AG04449 (cell line): ENCODE results near the gene SELENOW.
A peak's percentile ranks its signal among the peaks of the same experiment; 100 is the strongest.
"Not testable (repeated sequence)": the region's sequence is repeated elsewhere in the genome, so short reads cannot be mapped to it uniquely, and the experiment has no call there.

Experiments used
- CTCF ChIA-PET: fragments of 350-600 bp; formaldehyde crosslinking; extraction: SDS; loops from one replicate; lab custom pipeline; 2021; ENCODE audit warnings: antibody characterized with exemption; lab: Yijun Ruan, JAX
- POLR2A ChIA-PET: fragments of 400-600, 350-600 bp; formaldehyde crosslinking; extraction: SDS; loops from one replicate; lab custom pipeline; 2020; ENCODE audit warnings: antibody characterized with exemption, inconsistent platforms; lab: Yijun Ruan, JAX
- DNase-seq: peaks from one replicate; pipeline ENCODE4 v3.0.0-alpha.2; 2010; ENCODE audit warnings: low read depth, low spot score
- H3K4me3 ChIP-seq: 2 replicates; pipeline ENCODE4 v1.5.1; 2011; ENCODE audit warnings: low read depth, mild to moderate bottlenecking, control low read depth, low read length
- TF ChIP-seq, protein P1 (sequence below): IDR thresholded peaks from one replicate; pipeline ENCODE4 v1.5.1; 2011; ENCODE audit warnings: mild to moderate bottlenecking, moderate library complexity, low read length, control low read depth, inconsistent platforms; ENCODE audit not compliant: insufficient read depth; ENCODE audit errors: missing control alignments

SELENOW gene

DNA sequence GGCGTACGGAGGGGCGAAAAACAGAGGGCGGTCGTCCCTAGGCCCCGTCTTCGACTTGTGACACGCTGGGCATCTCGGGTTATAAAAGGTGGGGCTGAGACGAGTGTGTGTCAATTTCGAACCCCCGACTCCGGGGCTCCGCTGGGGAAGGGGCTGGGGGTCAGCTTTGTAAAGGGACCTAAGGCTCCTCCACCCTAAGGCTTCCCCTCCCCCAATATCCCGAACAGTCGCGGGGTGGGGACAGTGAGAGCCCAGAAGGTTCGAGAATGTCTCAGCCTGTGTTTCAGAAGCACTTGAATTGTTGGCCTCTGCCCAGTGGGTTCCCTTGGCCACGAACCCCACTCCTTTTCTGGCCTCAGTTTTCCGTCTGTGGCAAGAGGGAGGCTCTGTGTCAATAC lies 450 bp downstream of the SELENOW start:
- DNase-seq = no peak
- H3K4me3 ChIP-seq = peak overlapping the region; percentile 96
- TF ChIP-seq, protein P1, sequence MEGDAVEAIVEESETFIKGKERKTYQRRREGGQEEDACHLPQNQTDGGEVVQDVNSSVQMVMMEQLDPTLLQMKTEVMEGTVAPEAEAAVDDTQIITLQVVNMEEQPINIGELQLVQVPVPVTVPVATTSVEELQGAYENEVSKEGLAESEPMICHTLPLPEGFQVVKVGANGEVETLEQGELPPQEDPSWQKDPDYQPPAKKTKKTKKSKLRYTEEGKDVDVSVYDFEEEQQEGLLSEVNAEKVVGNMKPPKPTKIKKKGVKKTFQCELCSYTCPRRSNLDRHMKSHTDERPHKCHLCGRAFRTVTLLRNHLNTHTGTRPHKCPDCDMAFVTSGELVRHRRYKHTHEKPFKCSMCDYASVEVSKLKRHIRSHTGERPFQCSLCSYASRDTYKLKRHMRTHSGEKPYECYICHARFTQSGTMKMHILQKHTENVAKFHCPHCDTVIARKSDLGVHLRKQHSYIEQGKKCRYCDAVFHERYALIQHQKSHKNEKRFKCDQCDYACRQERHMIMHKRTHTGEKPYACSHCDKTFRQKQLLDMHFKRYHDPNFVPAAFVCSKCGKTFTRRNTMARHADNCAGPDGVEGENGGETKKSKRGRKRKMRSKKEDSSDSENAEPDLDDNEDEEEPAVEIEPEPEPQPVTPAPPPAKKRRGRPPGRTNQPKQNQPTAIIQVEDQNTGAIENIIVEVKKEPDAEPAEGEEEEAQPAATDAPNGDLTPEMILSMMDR = no peak
- POLR2A ChIA-PET = no interaction called here
- CTCF ChIA-PET = interaction anchor here (0.9 to 9.6 kb wide), 3 partner anchors 11 to 71 kb away, joined by 3 to 63 read pairs (median 4); no protein-coding TSS in a partner anchor

DNA sequence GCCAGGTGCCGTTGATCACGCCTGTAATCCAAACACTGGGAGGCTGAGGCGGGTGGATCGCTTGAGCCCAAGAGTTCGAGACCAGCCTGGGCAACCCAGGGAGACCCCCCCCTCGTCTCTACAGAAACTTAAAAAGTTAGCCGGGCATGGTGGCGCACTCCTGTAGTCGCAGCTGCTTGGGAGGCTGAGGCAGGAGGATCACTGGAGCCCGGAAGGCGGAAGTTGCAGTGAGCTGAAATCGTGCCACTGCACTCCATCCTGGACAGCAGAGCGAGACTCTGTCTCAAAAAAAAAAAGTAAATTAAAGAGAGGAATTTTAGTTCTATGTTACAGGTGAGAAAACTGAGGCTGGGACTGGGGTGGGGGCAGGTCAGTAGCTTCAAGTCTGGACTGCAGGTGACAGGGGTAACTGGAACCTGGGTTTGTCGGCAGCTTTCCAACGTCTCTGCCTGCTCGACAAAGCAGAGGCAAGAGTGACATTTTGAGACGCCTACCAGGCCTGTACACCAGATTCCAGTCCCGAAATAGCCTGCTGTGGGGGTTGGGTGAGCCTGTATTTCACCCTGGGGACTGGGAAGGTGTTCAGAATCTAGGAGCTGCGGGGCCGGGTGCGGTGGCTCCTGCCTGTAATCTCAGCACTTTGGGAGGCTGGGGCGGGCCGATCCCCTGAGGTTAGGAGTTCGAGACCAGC lies 1.2 kb downstream of the SELENOW start:
- peak overlapping the region; percentile 96 for H3K4me3 ChIP-seq
- ChIA-PET CTCF (interaction anchor here (0.9 to 9.6 kb wide), 5 partner anchors 11 to 72 kb away, joined by 3 to 63 read pairs (median 10); no protein-coding TSS in a partner anchor), POLR2A (interaction anchor here (0.9 to 1.1 kb wide), 2 partner anchors 10 to 14 kb away, joined by 3 to 4 read pairs; no protein-coding TSS in a partner anchor)
- TF ChIP-seq, protein P1 = no peak
- no peak for DNase-seq

DNA sequence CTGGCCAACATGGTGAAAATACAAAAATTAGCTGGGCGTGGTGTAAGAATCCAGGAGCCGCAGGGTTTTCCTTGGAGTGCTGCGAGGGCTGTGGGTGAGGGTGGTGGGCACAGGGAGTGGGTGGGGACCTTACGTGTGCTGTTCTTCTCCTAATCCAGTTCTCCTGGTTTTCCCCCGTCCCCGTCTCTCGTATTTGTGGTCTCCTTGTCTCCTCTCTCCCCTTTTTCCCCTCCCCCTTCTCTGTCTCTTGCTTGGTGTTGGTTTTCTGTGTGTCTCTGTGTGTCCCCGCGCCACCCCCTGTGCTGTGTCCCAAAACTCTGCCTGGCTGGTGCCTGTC lies 1.7 kb downstream of the SELENOW start:
- peak overlapping the region; percentile 96 for H3K4me3 ChIP-seq
- ChIA-PET CTCF (interaction anchor here (0.9 to 9.6 kb wide), 5 partner anchors 10 to 73 kb away, joined by 3 to 63 read pairs (median 10); no protein-coding TSS in a partner anchor), POLR2A (interaction anchor here (0.9 to 1.1 kb wide), 2 partner anchors 9 to 14 kb away, joined by 3 to 4 read pairs; no protein-coding TSS in a partner anchor)
- DNase-seq = no peak
- TF ChIP-seq, protein P1 = no peak

DNA sequence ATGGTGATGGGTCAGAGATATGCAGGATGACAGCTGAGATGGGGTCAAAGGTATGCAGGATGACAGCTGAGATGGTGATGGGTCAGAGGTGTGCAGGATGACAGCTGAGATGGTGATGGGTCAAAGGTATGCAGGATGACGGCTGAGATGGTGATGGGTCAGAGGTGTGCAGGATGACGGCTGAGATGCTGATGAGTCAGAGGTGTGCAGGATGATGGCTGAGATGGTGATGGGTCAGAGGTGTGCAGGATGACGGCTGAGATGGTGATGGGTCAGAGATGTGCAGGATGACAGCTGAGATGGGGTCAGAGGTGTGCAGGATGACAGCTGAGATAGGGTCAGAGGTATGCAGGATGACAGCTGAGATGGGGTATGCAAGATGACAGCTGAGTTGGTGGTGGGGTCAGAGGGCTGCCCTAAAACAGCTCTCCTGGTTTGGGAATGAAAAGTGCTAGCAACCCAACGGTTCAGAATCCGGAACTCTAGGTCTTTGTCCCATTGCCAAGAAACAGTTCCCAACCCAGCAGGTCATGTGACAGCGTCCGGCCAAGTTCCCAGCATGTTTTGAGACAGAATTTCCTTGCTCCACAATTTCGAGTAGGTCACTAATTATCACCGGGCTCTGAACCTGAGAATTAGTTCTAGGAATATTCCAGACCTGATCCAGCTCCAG lies 3.2 kb downstream of the SELENOW start:
- no peak for DNase-seq
- ChIA-PET CTCF (interaction anchor here (0.6 to 9.6 kb wide), 9 partner anchors 9 to 82 kb away, joined by 3 to 63 read pairs (median 6); no protein-coding TSS in a partner anchor), POLR2A (no interaction called here)
- TF ChIP-seq, protein P1 = no peak
- no peak overlapping the region for H3K4me3 ChIP-seq

DNA sequence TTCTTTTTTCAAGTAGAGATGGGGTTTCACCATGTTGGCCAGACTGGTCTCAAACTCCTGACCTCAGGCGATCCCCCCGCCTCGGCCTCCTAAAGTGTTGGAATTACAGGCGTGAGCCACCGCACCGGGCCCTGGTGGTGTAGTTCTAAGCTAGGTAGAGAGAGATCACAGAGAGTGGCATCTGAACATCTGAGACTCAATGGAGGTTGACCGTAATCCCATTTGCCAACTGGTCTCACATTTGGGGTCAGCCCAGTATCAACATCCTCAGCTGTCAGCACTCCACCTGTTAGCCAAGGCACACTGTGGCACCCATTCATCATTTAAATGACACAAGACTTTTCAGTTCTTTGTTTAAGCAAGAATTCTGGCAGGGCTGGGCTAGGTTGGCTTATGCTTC lies 8.1 kb downstream of the SELENOW start:
- POLR2A ChIA-PET = no interaction called here
- CTCF ChIA-PET = interaction anchor here (1.2 to 7.9 kb wide), 2 partner anchors 21 to 358 kb away, joined by 3 to 100 read pairs; no protein-coding TSS in a partner anchor
- DNase-seq = no peak
- H3K4me3 ChIP-seq = no peak overlapping the region
- TF ChIP-seq, protein P1 = no peak

DNA sequence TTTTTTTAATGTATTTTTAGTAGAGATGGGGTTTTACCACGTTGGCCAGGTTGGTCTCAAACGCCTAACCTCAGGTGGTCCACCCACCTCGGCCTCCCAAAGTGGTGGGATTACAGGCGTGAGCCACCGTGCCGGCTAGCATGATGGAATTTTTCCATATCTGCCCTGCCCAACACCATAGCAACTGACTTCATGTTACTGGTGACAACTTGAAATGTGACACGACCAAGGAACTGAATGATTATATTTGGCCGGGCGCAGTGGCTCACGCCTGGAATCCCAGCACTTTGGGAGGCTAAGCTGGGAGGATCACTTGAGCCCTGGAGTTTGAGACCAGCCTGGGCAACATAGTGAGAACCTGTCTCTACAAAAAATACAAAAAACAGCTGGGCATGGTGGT lies 8.8 kb downstream of the SELENOW start:
- H3K4me3 ChIP-seq, POLR2A ChIA-PET, DNase-seq: not testable (repeated sequence)
- CTCF ChIA-PET = interaction anchor here (1.4 to 7.9 kb wide), 7 partner anchors 13 to 81 kb away, joined by 3 to 100 read pairs (median 7); partner anchors contain the start of gene EHD2

DNA sequence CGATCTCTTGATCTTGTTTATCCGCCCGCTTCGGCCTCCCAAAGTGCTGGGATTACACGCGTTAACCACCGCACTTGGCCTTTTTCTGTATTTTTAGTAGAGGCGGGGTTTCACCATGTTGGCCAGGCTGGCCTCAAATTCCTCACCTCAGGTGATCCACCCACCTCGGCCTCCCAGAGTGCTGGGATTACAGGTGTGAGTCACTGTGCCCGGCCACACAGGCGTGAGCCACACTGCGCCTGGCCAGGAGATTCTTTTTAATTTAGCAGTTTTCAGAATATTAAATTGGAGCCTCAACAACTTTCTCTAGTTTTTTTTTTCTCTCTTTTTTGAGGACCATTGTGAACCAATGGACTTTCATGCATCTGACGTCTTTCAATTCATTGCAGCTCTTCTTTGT lies 11.3 kb downstream of the SELENOW start:
- ChIA-PET CTCF (interaction anchor here (0.7 to 7.9 kb wide), 22 partner anchors 9 to 268 kb away, joined by 3 to 100 read pairs (median 4); partner anchors contain the start of genes EHD2 and SELENOW), POLR2A (interaction anchor here (1.2 kb wide), 1 partner anchor 10 kb away, joined by 3 read pairs; no protein-coding TSS in a partner anchor)
- DNase-seq, H3K4me3 ChIP-seq: not testable (repeated sequence)
